ELR (cell line): ENCODE measurements around the gene FOXO1.

Source experiments
- DNase-seq: peaks from one replicate; pipeline ENCODE4 v3.0.0-alpha.2; 2015; ENCODE audit warnings: low read depth

Gene FOXO1

GRCh38 chr13:40578055-40578454 lies 88.4 kb downstream of the FOXO1 start:
- no peak for DNase-seq

- DNase-seq, result no peak
Observed at GRCh38 chr13:40576369-40576768, 90.1 kb downstream of the FOXO1 start.

- no peak for DNase-seq
Observed at GRCh38 chr13:40572961-40573360, 93.5 kb downstream of the FOXO1 start.

GRCh38 chr13:40571338-40571963 lies 95.0 kb downstream of the FOXO1 start:
- no peak for DNase-seq

- no peak for DNase-seq
Observed at GRCh38 chr13:40570930-40571329, 95.5 kb downstream of the FOXO1 start.

- no peak for DNase-seq
Observed at GRCh38 chr13:40569024-40569350, 97.5 kb downstream of the FOXO1 start.

GRCh38 chr13:40568246-40569023 lies 98.0 kb downstream of the FOXO1 start:
- DNase-seq, result no peak

GRCh38 chr13:40566811-40567210 lies 99.6 kb downstream of the FOXO1 start:
- no peak for DNase-seq

GRCh38 chr13:40565282-40566148 lies 100.9 kb downstream of the FOXO1 start:
- peak; percentile 30 for DNase-seq

GRCh38 chr13:40564342-40565001 lies 102.0 kb downstream of the FOXO1 start:
- DNase-seq, result no peak

GRCh38 chr13:40563350-40564125 lies 102.9 kb downstream of the FOXO1 start:
- no peak for DNase-seq

GRCh38 chr13:40562975-40563349 lies 103.5 kb downstream of the FOXO1 start:
- DNase-seq, result peak; percentile 10

- no peak for DNase-seq
Observed at GRCh38 chr13:40559915-40560314, 106.5 kb downstream of the FOXO1 start.

GRCh38 chr13:40558656-40559055 lies 107.8 kb downstream of the FOXO1 start:
- DNase-seq, result no peak

GRCh38 chr13:40556453-40556852 lies 110.0 kb downstream of the FOXO1 start:
- no peak for DNase-seq

GRCh38 chr13:40553356-40553755 lies 113.1 kb downstream of the FOXO1 start:
- no peak for DNase-seq

- no peak for DNase-seq
Observed at GRCh38 chr13:40552895-40553294, 113.5 kb downstream of the FOXO1 start.

GRCh38 chr13:40550130-40550529 lies 116.3 kb downstream of the FOXO1 start:
- peak; percentile 30 for DNase-seq

- DNase-seq, result no peak
Observed at GRCh38 chr13:40549500-40550094, 116.8 kb downstream of the FOXO1 start.

GRCh38 chr13:40547591-40548315 lies 118.7 kb downstream of the FOXO1 start:
- no peak for DNase-seq

- DNase-seq, result no peak
Observed at GRCh38 chr13:40546047-40546446, 120.4 kb downstream of the FOXO1 start.
